Mesenteric fat pad (tissue), 1 donor: ENCODE data around the gene POGZ. TPM values are rescaled to one million over a fixed set of nuclear protein-coding genes. Genes with fewer than 3 reads are reported as not detected.

Source experiments
- DNase-seq: peaks from one replicate; pipeline ENCODE4 v3.0.0-alpha.2; 2020; ENCODE audit warnings: low spot score
- total RNA-seq: library from RNA; stranded (reverse); fragmentation: NEBNext Ultra II Directional; extraction: Animal tissue kit (Norgen Biotek cat#: 25700); gene quantifications from one replicate; pipeline ENCODE4 v1.2.1, GENCODE V29; 2021
- donor health status: DM: yes; HTN: yes; CAD: no.

POGZ gene
- total RNA-seq, 1 donor from 2014 or later = 52.2 TPM

- DNase-seq = peak; percentile 91
These were observed 87.0 kb downstream of the POGZ start, which contains the start of gene SELENBP1 for GRCh38 chr1:151372058-151372934. Gene SELENBP1, minus strand, starts transcription at chr1:151372705. Its CDS starts 64 bp downstream, at chr1:151372641.

DNA sequence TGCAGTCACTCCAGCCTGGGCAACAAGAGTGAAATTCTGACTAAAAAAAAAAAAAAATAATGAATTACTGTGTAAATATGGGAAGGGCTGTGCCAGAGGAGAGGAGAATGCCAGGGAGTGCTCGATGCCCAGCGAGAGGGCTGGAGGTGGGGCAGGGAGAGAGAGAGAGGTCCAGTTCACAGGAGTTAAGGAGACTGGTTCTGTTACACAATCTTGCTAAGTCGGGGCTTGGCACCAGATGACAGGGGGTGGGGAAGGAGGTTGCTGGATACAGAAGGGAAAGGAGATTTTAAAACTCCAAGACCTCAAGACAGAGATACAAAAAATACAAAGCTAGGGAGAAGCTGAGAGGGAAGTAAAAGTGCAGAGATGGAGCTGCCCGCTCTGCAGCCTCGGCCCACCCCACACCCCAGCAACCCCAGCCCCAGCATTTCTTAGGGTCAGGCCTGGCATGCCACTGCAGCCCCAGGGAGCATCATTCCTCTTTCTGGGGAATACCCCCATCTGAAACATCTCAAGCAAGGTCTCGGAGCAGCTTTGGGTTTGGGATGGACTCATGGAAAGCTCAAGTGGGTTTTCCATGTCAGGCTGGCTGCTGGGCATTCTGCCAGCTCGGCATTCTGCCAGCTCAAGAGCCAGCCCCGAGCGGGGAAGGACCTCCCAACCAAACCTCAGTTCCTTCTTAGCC is 87.8 kb downstream of the POGZ start:
- DNase-seq = no peak

DNA sequence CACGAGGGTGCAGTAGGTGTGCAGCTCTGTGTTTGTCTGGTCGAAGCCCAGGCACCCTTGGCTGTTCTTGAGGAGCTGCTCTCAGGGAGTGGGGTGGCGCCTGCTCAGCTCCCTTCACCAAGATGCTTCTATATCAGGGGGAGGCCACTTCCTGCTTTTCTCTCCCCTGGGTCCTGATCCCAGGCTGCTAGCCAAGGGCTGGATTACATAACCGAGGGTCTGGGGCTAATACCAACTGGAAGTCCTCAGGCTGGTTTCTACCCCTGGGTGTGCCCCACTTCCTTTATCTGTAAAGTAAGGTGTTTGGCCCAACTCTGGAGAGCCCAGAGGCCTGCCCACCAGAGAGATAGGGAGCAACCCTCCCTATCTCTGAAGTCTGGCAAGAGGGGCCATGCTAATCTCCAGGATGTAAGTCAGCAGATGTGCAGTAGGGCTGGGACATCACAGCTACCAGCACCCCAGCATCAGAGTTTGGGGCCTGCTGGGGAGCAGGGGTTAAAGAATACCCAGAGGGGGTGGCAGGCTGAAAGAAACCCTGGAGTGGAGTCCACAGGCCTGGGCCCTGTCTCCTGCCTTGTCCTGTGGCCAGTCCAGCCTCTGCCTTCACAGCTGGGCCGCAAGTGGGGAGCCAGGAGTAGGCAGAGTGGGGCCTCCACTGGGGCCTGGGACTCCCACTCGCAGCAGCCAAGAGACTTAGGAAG is 88.9 kb downstream of the POGZ start:
- DNase-seq = no peak

DNA sequence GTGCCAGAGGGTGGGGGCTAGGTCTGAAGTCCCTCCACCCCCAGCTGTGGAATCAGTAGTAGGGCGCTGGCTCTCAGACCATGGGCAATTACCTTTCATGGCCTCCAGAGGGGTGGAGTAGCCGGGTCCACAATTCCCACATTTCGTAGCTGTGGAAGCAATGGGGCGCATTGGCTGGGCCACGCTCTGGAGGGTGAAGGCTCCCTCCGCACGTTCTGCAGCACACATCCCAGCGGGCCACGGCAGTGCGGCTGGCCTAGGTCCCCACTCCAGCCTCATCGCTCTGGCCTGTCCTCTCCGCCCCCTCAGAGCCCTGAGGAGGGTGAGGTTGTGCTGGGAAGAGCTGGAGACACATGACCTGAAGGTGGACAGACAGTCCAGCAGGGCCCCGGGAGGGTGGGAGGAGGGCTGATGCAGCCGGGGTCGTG is 89.7 kb downstream of the POGZ start:
- no peak for DNase-seq

DNA sequence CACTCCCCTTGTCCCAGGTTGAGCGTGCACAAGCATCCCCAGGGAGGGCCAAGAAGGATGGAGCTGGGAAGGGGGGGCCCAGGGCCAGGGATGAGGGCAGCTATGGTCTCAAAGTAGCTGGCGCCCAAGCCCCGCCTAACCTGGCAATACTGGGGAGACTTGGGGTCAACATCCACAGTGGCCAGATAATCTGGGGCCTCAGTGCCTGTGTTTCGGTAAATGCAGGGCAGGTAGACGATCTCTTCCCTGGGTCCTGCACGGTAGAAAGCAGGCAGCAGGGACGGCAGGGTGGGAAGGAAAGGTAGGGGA is 90.0 kb downstream of the POGZ start:
- no peak for DNase-seq

DNA sequence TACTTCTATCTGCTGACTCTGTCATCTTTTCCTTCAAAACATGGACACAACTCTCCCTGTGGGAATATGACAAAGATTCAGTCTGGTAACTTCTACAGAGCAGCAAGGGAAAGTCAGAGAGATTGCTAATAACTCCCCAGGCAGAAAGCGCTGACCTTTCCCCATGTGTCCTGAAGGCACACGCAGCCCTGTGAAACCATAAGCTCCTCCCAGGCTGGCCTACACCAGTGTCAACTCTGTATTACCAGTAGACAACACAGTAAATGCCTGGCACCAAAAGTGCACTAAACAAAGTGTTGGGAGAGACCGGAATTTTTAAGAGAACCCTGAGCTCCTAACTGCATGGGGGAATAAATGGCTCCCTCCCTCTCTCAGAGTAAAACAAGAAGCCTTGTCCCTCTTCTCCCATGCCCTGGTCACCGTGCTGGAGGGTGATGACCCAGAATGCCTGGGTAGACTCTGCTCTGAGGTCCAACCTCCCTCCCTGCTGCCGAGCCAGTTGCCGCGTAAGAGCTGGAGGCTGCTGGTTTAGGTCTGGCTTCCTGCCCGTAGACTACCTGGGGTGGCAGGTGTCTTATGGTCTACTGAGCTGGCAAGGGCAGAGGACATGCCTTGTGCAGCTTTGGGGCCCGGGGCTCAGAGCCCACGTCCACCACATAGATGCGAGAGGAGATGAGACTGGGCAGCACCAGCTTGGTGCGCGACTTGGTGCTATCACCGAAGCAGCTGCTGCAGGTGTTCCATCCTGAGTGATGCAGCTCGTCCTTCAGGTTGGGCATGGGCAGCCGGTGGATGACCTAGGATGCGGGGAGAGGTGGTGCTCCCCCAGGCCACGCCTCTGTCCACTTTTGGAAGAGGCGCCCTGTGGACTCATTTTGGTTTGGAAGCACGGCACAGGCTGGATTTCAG is 90.6 kb downstream of the POGZ start:
- no peak for DNase-seq

DNA sequence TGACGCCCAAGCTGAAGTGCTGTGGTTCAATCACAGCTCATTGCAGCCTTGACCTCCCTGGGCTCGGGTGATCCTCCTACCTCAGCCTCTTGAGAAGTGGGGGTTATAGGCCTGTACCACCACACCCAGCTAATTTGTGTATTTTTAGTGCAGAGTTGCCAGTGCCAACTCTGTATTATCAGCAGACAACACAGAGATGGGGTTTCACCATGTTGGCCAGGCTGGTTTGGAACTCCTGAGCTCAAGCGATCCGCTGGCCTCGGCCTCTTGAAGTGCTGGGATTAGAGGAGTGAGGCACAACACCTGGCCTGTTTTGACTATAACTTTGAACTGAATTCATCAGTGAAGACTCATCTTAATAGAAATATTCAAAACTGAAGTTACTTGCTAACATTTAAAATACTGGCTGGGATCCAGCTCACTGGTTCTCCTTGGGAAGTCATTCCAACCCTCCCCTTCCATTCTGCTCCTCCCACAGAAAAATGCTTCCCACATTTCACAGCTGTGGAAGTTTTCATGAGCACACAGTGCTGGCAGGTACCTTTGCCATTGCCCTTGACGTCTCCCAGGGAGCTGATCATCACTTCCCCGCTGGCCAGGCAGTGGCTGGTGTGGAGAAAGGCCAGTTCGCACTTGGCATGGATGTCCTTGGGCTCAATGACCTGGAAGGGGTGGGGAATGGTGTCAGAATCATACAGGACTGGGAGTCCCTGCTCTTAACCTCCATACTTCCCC is 91.5 kb downstream of the POGZ start:
- no peak for DNase-seq

DNA sequence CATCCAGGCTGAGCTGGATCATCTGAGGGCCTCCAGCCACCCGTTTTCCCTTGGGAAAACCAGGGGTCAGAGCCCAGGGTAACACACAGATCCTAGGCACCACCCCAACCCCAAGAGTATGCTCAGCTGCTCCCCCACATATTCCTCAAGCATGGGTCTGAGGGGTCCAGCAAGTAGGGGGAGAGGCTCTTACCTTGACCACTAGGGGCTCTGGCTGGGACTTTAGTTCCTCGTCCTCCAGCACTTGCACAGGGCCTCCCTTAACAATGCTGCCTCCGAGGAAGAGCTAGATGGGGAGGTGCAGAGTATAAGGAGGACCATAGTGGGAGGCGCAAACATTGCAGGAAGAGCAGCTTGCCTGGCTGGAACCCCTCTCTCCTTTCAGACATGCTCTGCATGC is 94.3 kb downstream of the POGZ start:
- no peak for DNase-seq

GRCh38 chr1:151362308-151363155 is 96.8 kb downstream of the POGZ start:
- DNase-seq = no peak

- DNase-seq = no peak
These were observed 97.4 kb downstream of the POGZ start for GRCh38 chr1:151361883-151362282.

DNA sequence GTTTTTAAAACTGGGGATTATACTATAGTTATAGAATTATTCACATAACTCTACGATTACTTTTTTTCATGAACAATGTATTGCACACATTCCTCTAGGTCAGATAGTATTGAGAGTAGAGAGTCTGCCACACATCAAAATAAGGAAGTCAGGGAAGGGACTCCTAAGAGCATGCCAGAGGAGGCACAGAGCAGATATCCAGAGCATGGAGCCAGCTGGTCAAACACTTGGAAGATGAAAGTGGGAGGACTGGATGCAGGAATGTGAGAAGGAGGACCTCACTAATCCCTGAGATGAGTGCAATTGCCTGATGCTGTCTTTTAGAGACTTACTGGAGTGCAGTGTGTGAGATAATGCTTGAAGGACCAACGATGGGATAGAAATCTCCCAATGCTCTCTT is 102.6 kb downstream of the POGZ start:
- DNase-seq = no peak

Other genes with a start within 250 kb of the POGZ start
- 142 TPM for gene PSMD4, start 204.8 kb downstream of the POGZ start, total RNA-seq
- 16.2 TPM for gene ZNF687, start 177.2 kb downstream of the POGZ start, total RNA-seq
- gene PI4KB, start 132.1 kb downstream of the POGZ start, total RNA-seq = 84.4 TPM
- gene RFX5, start 112.2 kb downstream of the POGZ start, total RNA-seq = 29.2 TPM
- 63.0 TPM for gene SELENBP1, start 86.8 kb downstream of the POGZ start, total RNA-seq
- gene PSMB4, start 59.9 kb downstream of the POGZ start, total RNA-seq = 229 TPM
- 0.13 TPM for gene CGN, start 51.9 kb upstream of the POGZ start, total RNA-seq
- 6.6 TPM for gene TUFT1, start 80.8 kb upstream of the POGZ start, total RNA-seq
- gene SNX27, start 152.6 kb upstream of the POGZ start, total RNA-seq = 40.4 TPM